GM12864 (cell line): ENCODE results near the gene CD93.

Source experiments
- DNase-seq: peaks from one replicate; pipeline ENCODE4 v3.0.0-alpha.2; 2011; ENCODE audit warnings: low read depth
- H3K4me3 ChIP-seq: 2 replicates; pipeline ENCODE4 v1.5.1; 2011; ENCODE audit warnings: mild to moderate bottlenecking, low read depth, low read length, control low read depth
- TF ChIP-seq, protein P1 (sequence below): IDR thresholded peaks from 2 replicates; pipeline ENCODE4 v1.5.1; 2011; ENCODE audit warnings: low read depth, mild to moderate bottlenecking, moderate library complexity, low read length, control low read depth, inconsistent platforms; ENCODE audit errors: missing control alignments

Gene CD93

DNA sequence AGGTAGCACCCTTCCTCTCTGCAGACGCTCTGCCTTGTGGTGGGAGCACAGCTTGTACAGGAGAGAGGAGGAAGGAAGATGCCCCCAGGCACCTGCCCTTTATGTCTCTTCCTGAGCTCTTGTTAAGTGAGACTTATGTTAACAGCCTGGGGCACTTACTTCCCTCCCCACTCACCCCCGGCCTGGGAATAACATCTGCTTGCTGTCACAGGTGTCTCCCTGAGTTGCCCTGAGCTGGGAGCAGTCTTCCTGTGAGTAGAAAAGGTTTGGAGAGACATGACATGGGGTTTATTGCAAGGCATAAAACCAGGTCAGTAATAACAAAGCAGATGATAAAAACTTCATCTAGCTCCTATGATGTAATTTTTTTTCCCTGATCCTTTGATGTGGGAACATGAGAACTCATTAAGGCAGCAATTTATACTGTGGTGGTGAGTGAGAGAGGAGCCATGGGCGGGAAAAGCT lies 49.1 kb downstream of the CD93 start:
- TF ChIP-seq, protein P1, sequence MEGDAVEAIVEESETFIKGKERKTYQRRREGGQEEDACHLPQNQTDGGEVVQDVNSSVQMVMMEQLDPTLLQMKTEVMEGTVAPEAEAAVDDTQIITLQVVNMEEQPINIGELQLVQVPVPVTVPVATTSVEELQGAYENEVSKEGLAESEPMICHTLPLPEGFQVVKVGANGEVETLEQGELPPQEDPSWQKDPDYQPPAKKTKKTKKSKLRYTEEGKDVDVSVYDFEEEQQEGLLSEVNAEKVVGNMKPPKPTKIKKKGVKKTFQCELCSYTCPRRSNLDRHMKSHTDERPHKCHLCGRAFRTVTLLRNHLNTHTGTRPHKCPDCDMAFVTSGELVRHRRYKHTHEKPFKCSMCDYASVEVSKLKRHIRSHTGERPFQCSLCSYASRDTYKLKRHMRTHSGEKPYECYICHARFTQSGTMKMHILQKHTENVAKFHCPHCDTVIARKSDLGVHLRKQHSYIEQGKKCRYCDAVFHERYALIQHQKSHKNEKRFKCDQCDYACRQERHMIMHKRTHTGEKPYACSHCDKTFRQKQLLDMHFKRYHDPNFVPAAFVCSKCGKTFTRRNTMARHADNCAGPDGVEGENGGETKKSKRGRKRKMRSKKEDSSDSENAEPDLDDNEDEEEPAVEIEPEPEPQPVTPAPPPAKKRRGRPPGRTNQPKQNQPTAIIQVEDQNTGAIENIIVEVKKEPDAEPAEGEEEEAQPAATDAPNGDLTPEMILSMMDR = no peak
- H3K4me3 ChIP-seq = no peak overlapping the region
- DNase-seq = no peak

DNA sequence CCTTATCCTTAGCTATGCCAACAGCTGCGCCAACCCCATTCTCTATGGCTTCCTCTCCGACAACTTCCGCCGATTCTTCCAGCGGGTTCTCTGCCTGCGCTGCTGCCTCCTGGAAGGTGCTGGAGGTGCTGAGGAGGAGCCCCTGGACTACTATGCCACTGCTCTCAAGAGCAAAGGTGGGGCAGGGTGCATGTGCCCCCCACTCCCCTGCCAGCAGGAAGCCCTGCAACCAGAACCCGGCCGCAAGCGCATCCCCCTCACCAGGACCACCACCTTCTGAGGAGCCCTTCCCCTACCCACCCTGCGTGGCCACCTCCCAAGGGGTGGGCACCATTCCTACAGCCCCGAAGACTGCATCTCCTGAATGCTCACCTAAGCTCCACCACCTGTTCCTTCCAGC lies 49.8 kb downstream of the CD93 start:
- H3K4me3 ChIP-seq = no peak overlapping the region
- DNase-seq = no peak
- TF ChIP-seq, protein P1 = no peak

DNA sequence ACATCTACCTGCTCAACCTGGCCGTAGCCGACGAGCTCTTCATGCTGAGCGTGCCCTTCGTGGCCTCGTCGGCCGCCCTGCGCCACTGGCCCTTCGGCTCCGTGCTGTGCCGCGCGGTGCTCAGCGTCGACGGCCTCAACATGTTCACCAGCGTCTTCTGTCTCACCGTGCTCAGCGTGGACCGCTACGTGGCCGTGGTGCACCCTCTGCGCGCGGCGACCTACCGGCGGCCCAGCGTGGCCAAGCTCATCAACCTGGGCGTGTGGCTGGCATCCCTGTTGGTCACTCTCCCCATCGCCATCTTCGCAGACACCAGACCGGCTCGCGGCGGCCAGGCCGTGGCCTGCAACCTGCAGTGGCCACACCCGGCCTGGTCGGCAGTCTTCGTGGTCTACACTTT lies 50.4 kb downstream of the CD93 start:
- no peak for DNase-seq
- TF ChIP-seq, protein P1 = no peak
- no peak overlapping the region for H3K4me3 ChIP-seq

DNA sequence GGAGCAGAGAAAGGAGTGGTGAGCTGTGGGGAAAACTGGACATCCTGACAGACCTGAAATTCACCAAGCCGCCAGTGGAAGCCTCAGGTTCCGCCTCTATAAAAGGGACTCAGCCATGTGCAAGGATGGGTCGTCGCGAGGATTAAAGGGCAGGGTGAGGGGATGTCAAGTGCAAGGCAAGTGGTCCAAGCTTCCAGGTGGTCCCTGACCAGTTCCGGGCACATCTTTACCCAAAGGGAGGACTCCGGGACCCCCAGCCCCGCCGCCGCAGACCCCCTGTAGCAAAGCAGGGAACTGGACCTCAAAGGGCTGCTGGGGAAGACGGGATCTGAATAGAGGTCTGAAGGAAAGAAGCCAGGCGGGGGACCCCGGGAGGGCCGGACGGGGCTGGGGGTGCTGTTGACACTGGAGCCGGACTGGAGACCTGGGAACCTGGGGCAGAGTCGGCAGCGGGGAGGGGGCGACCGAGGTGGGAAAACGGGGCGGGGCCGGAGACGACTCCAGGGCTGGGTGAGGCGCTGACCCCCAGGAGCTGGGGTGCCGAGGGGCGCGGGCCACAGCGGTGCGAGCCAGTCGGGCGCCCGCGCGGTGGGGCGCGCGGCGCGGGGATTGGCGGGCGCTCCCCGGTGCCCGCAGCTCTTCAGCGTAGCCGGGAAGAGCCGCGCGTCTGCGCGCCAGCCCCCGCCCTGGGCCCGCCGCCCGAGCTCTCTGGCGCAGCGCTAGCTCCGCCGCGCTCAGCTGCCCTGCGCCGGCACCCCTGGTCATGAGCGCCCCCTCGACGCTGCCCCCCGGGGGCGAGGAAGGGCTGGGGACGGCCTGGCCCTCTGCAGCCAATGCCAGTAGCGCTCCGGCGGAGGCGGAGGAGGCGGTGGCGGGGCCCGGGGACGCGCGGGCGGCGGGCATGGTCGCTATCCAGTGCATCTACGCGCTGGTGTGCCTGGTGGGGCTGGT lies 51.1 kb downstream of the CD93 start, which contains the start of gene SSTR4:
TSS of gene SSTR4 (plus strand) at position 592 of the 951 bp plus-strand sequence. CDS start at position 764, 172 bp downstream.
- TF ChIP-seq, protein P1 = no peak
- H3K4me3 ChIP-seq = no peak within 1 kb of the TSS
- no peak for DNase-seq

DNA sequence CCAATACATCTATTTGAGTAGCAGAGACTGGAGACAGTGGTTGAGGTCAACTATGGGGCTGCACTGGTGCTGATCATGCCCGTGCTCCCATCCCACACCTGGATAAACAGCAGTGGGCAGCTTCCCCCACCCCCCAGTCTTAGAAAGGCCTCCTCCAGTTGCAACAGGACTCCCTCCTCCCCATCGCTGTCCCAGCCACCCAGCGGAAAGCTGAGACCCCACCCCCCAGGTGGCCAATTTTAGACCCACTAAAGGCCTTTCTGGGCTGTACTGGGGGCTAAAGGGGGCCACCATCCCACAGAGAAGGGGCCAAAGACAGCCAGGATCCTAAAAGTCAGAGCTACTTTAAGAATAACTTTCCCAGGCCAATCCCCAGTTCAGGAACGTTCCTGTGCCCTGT lies 52.2 kb downstream of the CD93 start:
- TF ChIP-seq, protein P1 = no peak
- no peak overlapping the region for H3K4me3 ChIP-seq

DNA sequence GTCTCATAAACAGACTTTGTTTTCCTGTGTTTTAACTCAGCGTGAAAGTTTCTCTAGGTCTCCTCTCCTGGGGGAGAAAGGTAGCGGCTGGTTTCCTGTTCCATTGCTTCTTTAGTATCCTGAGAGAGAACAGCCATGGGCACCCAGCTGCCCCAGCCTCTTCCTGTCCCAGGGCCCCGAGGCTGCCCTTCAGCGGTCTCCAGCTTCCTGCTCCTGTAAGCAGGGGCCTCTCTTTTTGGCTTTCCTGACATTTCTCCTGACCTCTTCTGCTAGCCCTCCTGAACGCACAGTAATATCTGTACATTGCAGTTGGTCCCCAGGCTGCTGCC lies 53.4 kb downstream of the CD93 start:
- DNase-seq = no peak
- TF ChIP-seq, protein P1 = no peak

More for the DNA sequence above, 52.2 kb downstream of the CD93 start:
- no peak for DNase-seq

More for the DNA sequence above, 53.4 kb downstream of the CD93 start:
- no peak overlapping the region for H3K4me3 ChIP-seq
